GM12873 (cell line): ENCODE results near the gene DRC1.

Experiments used
- CTCF ChIP-seq: IDR thresholded peaks from 2 replicates; pipeline ENCODE4 v1.5.1; 2012; ENCODE audit warnings: low read depth, mild to moderate bottlenecking, moderate library complexity, low read length, control low read depth; ENCODE audit not compliant: insufficient read depth; ENCODE audit errors: missing control alignments

DRC1 gene

GRCh38 chr2:26500406-26500805, 98.7 kb downstream of the DRC1 start:
- TF ChIP-seq CTCF: no peak

- TF ChIP-seq CTCF: peak; percentile 84
These were observed 101.6 kb downstream of the DRC1 start for GRCh38 chr2:26503231-26503880.

GRCh38 chr2:26504002-26504401, 102.3 kb downstream of the DRC1 start:
- no peak for TF ChIP-seq CTCF

- TF ChIP-seq CTCF: no peak
These were observed 104.6 kb downstream of the DRC1 start for GRCh38 chr2:26506279-26506678.
